HG03196 (cell line): ENCODE measurements around the gene VPS51.

ENCODE experiments used
- ATAC-seq: cut with Tn5 transposase; IDR thresholded peaks from one replicate; pipeline ENCODE4 v1.9.1; 2021; ENCODE audit not compliant: unreplicated experiment

Gene VPS51

GRCh38 chr11:65104628-65105027 lies 8.6 kb downstream of the VPS51 start:
- ATAC-seq: no peak

- no peak for ATAC-seq
Observed at GRCh38 chr11:65107078-65107477, 11.1 kb downstream of the VPS51 start.

- ATAC-seq: no peak
Observed at GRCh38 chr11:65107751-65108468, 11.9 kb downstream of the VPS51 start.

- ATAC-seq: no peak
Observed at GRCh38 chr11:65108469-65109123, 12.6 kb downstream of the VPS51 start.

- ATAC-seq: no peak
Observed at GRCh38 chr11:65109231-65110198, 13.5 kb downstream of the VPS51 start.

- peak; percentile 30 for ATAC-seq
Observed at GRCh38 chr11:65110354-65110861, 14.4 kb downstream of the VPS51 start.

GRCh38 chr11:65111159-65111743 lies 15.2 kb downstream of the VPS51 start:
- no peak for ATAC-seq

GRCh38 chr11:65111744-65112545 lies 15.9 kb downstream of the VPS51 start, which contains the start of gene TM7SF2:
TSS of gene TM7SF2 (plus strand) at chr11:65111872. CDS start at chr11:65112016, 144 bp downstream.
- peak; percentile 55 for ATAC-seq

GRCh38 chr11:65112546-65113360 lies 16.7 kb downstream of the VPS51 start:
- no peak for ATAC-seq

GRCh38 chr11:65113361-65113756 lies 17.3 kb downstream of the VPS51 start:
- ATAC-seq: no peak

GRCh38 chr11:65113839-65114238 lies 17.8 kb downstream of the VPS51 start:
- ATAC-seq: no peak

- no peak for ATAC-seq
Observed at GRCh38 chr11:65114538-65115171, 18.6 kb downstream of the VPS51 start.

- ATAC-seq: no peak
Observed at GRCh38 chr11:65115361-65116082, 19.5 kb downstream of the VPS51 start.

- no peak for ATAC-seq
Observed at GRCh38 chr11:65116370-65117205, 20.6 kb downstream of the VPS51 start.

- ATAC-seq: peak; percentile 46
Observed at GRCh38 chr11:65117206-65118096, 21.4 kb downstream of the VPS51 start, which contains the start of gene ZNHIT2. TSS of gene ZNHIT2 (minus strand) at chr11:65117701. CDS start at chr11:65117653, 48 bp downstream.
